HG03097 (cell line): ENCODE measurements around the gene FNDC8.
"Not testable (repeated sequence)": the region's sequence is repeated elsewhere in the genome, so short reads cannot be mapped to it uniquely, and the experiment has no call there.

ENCODE experiments used
- ATAC-seq: cut with Tn5 transposase; IDR thresholded peaks from one replicate; pipeline ENCODE4 v1.9.1; 2021; ENCODE audit not compliant: unreplicated experiment, low FRiP score

The FNDC8 gene

GRCh38 chr17:35121315-35121714 is at the start of gene FNDC8:
TSS of gene FNDC8 (plus strand) at chr17:35121615. CDS start at chr17:35121694, 79 bp downstream.
- no peak for ATAC-seq

- no peak for ATAC-seq
These were observed 48.1 kb upstream of the FNDC8 start for GRCh38 chr17:35073183-35073790.

DNA sequence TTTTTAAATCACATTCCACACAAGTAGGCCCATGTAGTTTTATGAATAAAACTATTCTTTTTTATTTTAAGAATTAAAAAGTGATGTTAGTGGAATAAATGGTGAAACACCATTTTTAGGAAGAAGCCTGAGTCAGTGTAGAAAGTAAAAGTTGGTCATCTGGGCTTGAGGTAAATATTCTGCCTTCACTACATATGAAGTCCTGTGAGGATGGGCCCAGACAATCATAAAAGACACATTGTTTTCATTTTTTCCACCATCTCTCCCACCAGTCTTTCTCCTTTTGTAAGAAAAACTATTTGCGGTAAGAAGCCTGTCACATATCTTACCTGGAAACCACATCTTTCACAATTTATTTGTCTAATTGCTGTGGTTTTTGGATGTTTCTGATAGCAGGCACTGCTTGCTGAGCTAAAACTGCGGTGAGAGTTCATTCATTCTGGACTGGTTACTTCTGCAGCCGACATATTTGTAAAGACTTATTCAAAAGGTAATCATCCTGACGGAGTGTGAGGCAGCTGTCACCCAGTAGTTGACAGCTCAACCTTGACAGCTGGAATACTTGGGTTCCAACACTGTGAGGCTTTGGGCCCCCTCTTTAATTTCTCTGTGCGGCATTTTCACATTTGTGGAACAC is 47.3 kb upstream of the FNDC8 start:
- ATAC-seq, result no peak

DNA sequence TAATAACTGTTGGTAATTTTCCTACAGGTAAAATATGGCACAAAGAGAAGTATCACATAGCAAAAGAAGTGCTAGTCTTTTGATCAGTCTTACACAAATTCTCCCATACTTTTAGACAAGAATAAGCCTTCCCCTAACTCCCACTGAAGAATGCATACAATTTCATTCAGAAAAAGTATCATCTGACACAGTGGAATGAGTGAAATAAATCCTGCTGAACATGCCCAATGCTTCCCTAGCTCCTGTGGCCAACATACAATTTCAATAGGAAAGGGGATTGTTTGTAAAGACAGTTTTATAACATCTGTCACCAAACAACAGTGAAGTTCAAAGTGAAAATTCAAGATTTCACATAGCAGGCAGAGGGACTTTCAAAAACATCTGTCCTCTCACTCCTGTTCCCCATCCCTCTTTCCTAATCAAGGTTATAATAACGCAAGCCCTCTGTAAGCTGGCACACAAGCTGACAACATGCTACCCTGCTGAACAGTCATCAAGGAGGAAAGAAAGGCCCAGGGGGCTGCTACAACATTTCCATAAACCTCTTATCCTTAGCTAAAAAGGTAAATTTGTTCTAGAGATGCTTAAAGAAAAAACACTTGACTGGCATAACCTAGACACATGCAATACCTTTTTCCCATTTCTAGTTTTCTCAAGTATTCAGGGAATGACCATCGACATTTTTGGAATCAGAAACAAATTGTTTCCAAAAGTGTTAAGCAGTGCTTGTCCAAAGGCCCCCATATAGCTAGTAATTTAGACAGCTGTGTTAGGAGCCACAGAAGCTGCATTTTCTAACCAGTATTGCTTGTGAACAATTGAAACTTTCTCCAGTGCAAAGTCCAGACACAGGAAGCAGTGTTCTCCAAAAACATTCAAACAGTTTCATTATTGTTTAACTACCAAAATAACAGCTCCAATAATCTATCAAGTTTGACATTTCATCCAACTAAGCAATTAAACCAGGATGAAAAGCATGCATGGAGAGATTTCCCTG is 46.4 kb upstream of the FNDC8 start:
- no peak for ATAC-seq

- ATAC-seq, result no peak
These were observed 44.5 kb upstream of the FNDC8 start for GRCh38 chr17:35076874-35077273.

GRCh38 chr17:35079547-35080423 is 41.6 kb upstream of the FNDC8 start:
- no peak for ATAC-seq

- ATAC-seq, result peak; percentile 52
These were observed 40.9 kb upstream of the FNDC8 start for GRCh38 chr17:35080536-35080935.

DNA sequence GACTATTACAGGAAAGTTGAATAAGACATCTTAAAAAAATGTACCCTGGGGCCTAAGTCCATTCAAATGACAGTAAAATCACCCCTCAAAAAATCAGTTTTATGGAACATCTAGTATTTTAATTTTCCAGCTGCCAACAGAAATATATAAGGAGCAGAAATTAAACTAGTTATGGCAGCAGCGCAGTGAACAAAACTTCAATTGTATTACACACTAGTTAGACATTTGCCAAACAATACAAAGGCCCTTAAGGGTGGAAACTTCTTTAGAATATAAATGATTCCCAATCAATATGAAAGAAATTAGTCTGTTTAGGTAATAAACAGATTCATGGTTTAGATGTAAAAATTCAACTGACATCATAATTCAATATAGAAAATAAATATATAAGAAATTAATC is 39.8 kb upstream of the FNDC8 start:
- no peak for ATAC-seq

DNA sequence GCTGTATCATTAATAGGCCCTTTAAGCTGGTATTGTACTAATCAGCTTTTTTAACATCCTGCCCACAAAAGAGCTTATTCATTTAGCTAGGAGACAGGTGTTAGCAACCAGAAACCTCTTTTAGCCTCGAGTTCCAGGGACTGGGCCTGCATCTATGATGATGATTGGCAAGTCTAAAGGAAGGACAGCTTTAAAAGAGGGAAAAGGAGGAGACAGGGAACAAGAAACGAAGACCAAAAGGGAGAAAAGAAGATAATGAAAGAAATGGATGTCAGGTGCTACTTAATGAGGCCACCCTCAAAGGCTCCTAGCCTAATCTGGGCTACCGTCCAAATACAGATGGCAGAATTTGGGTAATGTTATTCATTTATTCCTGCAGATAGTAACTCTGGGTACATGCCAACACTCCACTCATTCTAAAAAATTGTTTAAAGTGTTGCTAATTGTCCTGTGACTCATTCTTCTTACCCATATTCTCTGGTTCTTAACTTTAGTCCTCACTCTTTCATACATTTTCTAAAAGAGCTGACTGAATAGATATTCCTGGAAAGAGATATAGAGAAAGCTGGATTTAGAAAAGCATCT is 39.2 kb upstream of the FNDC8 start:
- no peak for ATAC-seq

DNA sequence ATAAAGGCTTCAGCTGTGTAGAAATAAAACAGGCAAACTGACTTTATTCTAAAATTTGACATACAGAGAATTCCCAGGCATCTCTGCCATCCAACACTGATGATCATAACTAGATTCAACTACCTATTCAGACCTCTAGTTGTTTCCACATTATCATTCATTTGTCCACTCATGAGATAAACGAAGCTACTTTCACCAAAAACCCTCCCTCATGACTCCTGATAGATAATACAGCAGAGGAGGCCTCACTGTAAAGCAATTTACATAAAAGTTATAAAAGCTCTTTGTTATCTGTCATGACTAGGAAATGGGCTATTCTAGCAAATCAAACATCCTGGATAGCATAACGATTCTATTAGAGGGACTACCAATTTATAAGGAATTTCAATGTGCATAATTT is 38.3 kb upstream of the FNDC8 start:
- ATAC-seq, result no peak

GRCh38 chr17:35084987-35085386 is 36.4 kb upstream of the FNDC8 start:
- no peak for ATAC-seq

GRCh38 chr17:35086164-35086563 is 35.3 kb upstream of the FNDC8 start:
- no peak for ATAC-seq

- no peak for ATAC-seq
These were observed 34.4 kb upstream of the FNDC8 start for GRCh38 chr17:35086931-35087573.

GRCh38 chr17:35087731-35088355 is 33.6 kb upstream of the FNDC8 start:
- ATAC-seq, result no peak

DNA sequence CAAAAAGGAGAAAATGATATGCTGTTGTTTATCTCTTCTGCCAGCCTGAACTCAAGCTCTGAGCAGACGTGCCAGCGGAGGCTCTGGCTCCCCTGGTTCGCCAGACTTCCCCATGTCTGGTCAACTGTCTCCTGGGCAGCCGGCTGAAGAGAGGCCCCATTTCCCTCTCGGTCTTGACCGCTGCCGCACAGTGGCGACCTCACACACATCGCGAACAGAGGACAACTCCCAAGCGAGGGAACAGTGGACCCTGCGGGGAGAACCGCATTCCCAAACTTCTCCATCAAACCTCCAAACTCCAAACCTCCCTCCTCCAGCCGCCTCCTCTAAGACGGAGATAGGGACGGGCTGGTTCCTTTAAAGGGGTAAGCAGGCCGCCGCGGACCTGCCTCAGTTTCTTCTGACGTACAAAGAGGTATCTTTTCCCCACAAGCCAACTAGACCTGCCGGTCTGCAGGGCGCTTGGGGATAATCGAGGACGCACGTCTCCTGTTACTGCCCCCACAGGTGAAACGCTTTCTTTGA is 33.0 kb upstream of the FNDC8 start:
- ATAC-seq, result no peak

DNA sequence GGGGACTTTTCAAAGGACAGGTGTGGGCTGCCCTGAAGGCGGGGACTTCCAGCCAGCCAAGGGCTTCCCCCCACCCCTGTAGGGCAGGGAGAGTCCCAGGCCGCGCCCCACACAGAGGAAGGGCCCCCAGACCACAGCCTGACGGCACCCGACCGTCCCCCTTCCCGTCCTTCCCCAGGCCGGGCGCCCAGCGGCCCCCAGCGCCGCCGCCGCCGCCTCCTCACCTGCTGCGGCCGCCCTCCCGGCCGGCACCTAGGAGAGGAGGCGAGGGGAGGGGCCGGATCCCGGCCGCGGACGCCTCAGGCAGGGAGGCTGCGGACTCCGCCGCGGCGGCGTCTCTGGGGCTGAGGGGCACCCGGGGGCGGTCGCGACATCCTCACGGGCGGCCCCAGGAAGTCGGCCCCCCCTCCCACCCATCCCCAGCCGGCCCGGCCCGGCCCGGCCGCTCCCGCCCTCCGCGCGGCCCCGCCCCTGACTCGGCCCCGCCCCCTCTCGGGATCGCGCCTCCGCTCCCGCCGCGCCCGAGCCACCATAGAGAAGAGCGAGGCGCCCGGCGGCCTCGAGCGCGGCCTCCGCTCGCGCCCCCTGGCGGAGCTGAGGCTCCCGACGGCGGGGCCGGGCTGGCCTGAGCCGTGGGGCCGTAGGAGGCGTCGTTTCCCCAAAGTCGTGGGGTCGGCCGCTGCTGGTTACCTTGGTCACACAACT is 32.4 kb upstream of the FNDC8 start:
- peak; percentile 74 for ATAC-seq

DNA sequence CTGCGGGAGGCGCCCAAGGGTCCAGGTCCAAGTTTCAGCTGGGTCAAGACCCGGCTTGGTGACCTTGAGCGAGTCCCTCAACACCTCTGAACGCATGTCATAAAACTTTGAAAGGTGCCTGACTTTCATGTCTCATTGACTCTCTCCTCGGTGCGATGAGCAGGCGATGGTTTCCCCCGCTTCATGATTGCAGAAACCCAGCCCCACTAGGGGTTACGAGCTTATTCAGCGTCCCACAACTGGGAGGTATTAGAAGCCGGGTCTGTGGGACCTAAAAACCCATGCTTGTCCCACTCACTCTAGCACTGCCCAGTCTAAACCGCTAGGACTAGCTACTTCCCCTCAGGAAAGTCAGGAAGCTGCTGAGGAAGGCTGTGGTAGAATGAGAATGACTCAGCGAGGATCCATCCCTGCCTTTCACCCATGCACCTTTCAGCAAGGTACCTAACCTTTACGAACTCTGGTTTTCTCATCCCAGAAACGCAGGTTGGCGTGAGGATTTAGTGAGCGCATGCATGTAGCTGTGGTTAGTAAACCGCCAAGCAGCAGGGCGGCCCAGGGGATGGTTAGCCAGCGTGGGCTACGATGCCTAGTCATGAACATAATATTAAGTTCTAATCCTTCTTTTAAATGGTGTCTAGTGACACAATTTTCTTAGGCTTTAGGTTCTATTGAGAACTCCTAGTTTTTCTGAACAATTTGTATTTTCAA is 31.7 kb upstream of the FNDC8 start:
- ATAC-seq, result no peak

DNA sequence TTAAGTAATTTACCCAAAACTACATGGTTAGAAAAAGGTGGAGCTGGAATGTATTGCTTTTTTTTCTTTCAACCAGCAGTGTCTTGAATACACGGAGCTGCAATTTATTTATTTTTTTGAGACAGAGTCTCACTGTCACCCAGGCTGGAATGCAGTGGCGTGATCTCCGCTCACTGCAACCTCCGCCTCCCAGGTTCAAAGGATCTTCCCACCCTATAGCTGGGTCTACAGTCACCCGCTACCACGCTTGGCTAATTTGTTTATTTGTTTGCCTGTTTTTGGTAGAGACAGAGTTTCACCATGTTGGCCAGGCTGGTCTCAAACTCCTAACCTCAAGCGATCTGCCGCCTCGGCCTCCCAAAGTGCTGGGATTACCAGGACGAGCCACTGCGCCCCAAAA is 30.7 kb upstream of the FNDC8 start:
- not testable (repeated sequence) for ATAC-seq
